ENCODE data around the gene OLA1. TPM values are rescaled to one million over a fixed set of nuclear protein-coding genes. Genes with fewer than 3 reads are reported as not detected.

The OLA1 gene
- total and polyA plus RNA-seq, 7 experiments from 2014 or later, result 34.4 to 84.7 (median 41.5) TPM

DNA sequence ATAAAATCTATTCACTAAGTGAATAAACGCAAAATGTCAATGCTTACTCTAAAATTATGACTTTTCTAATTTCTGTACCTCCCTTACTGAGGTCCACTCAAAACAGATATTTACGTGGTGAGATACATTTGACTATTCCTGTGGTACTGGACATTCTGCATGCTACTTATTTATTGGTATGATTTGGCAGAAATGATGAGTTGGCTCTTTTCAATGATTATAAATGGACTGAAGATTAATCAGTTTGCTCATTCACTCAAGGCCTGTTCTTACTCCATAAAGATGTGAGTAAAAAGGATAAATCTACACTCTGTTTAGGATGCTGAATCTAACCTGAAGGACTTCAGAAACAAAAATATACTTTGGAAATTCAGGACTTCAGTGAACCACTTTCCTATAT is 98.8 kb downstream of the OLA1 start:
- Mint-ChIP-seq H3K36me3 (peaks cover 0 to 35% (median 14%) of the 10 kb centered on the region in 5 donors), H3K27me3 (no peaks in the 10 kb centered on the region), H3K4me3 (no peak overlapping the region), H3K27ac (no peak overlapping the region), H3K4me1 (peaks cover 0 to 32% (median 10%) of the 10 kb centered on the region in 7 donors), H3K9me3 (no peaks in the 10 kb centered on the region)
- H3K27ac ChIP-seq (ENCODE audit: low read depth, low read length), result no peak overlapping the region
- H3K36me3 ChIP-seq (ENCODE audit: control insufficient read depth in 2 of 3, insufficient read depth in 3 of 3, low read length in 3 of 3), result no peaks in the 10 kb centered on the region
- no peak overlapping the region for H3K4me3 ChIP-seq (ENCODE audit: low read length)
- intact Hi-C loops (cut with micrococcal nuclease), result no loop called here
- CTCF ChIA-PET, result no interaction called here
- no peaks in the 10 kb centered on the region for H3K9me3 ChIP-seq (ENCODE audit: control insufficient read depth in 2 of 3, low read length in 3 of 3)
- H3K4me1 ChIP-seq (ENCODE audit: control insufficient read depth in 2 of 2, insufficient read depth in 2 of 2, low read length in 2 of 2), result no peaks in the 10 kb centered on the region
- POLR2A ChIA-PET, result no interaction called here
- ATAC-seq, result no peak
- no peaks in the 10 kb centered on the region for H3K27me3 ChIP-seq (ENCODE audit: control insufficient read depth in 2 of 2, insufficient read depth in 2 of 2, low read length in 2 of 2)
- DNase-seq, result no peak

DNA sequence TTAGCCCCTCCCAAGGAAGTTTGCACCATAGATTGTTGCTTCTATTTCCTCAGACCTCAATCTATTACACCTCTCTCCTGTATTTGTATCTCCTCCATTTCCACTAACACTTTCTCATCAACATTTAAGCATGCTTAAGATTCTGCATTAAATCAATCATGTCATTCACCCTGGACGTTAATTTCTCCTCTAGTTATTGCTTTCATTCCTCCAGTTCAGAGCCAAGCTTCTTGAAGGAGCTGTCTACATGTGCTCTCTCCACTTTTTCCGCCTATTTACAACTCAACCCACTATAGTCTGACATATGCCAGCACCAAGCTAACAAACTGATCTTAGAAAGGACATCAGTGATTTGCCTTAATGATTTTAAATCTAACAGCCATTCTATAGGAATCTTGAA is 99.5 kb downstream of the OLA1 start:
- Mint-ChIP-seq H3K9me3 (no peaks in the 10 kb centered on the region), H3K36me3 (peaks cover 0 to 30% (median 14%) of the 10 kb centered on the region in 5 donors), H3K27ac (no peak overlapping the region), H3K4me1 (peaks cover 0 to 27% (median 9%) of the 10 kb centered on the region in 7 donors), H3K27me3 (no peaks in the 10 kb centered on the region), H3K4me3 (no peak overlapping the region)
- no peaks in the 10 kb centered on the region for H3K9me3 ChIP-seq (ENCODE audit: control insufficient read depth in 2 of 3, low read length in 3 of 3)
- intact Hi-C loops (cut with micrococcal nuclease), result no loop called here
- no peak overlapping the region for H3K27ac ChIP-seq (ENCODE audit: low read depth, low read length)
- POLR2A ChIA-PET, result no interaction called here
- CTCF ChIA-PET, result no interaction called here
- ATAC-seq (no peak), DNase-seq (no peak)
- H3K27me3 ChIP-seq (ENCODE audit: control insufficient read depth in 2 of 2, insufficient read depth in 2 of 2, low read length in 2 of 2), result no peaks in the 10 kb centered on the region
- H3K4me3 ChIP-seq (ENCODE audit: low read length), result no peak overlapping the region
- H3K36me3 ChIP-seq (ENCODE audit: control insufficient read depth in 2 of 3, insufficient read depth in 3 of 3, low read length in 3 of 3), result no peaks in the 10 kb centered on the region
- no peaks in the 10 kb centered on the region for H3K4me1 ChIP-seq (ENCODE audit: control insufficient read depth in 2 of 2, insufficient read depth in 2 of 2, low read length in 2 of 2)

DNA sequence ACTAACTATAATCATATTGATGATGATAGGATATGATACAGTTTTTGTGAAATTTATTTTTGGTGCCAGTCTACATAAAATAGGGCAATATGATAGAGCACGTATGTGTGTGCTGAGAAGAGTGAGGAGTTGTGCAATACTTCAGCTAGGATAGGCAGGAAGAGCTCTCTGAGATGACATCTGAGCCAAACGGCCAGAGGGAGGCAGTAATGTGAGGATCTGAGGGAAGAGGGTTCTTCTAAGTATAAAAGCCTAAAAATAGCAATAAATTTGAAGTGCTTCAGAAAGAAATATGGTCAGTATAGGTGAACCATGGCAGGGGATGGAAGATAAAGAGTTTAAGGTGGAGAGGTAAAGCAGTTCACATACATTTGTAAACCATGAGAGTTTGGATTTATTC is 102.5 kb downstream of the OLA1 start:
- H3K4me1 ChIP-seq (ENCODE audit: control insufficient read depth in 2 of 2, insufficient read depth in 2 of 2, low read length in 2 of 2), result no peaks in the 10 kb centered on the region
- no peaks in the 10 kb centered on the region for H3K9me3 ChIP-seq (ENCODE audit: control insufficient read depth in 2 of 3, low read length in 3 of 3)
- no peak overlapping the region for H3K4me3 ChIP-seq (ENCODE audit: low read length)
- ATAC-seq, result no peak
- H3K27ac Mint-ChIP-seq, result no peak overlapping the region
- ChIA-PET CTCF (no interaction called here), POLR2A (no interaction called here)
- no peak for DNase-seq
- H3K4me1 Mint-ChIP-seq, result peaks cover 0 to 22% (median 7%) of the 10 kb centered on the region in 7 donors
- H3K27ac ChIP-seq (ENCODE audit: low read depth, low read length), result no peak overlapping the region
- H3K4me3 Mint-ChIP-seq, result no peak overlapping the region
- intact Hi-C loops (cut with micrococcal nuclease), result no loop called here
- no peaks in the 10 kb centered on the region for H3K36me3 ChIP-seq (ENCODE audit: control insufficient read depth in 2 of 3, insufficient read depth in 3 of 3, low read length in 3 of 3)
- no peaks in the 10 kb centered on the region for H3K27me3 ChIP-seq (ENCODE audit: control insufficient read depth in 2 of 2, insufficient read depth in 2 of 2, low read length in 2 of 2)
- no peaks in the 10 kb centered on the region for H3K9me3 Mint-ChIP-seq
- H3K27me3 Mint-ChIP-seq, result no peaks in the 10 kb centered on the region
- H3K36me3 Mint-ChIP-seq, result peaks cover 0 to 31% (median 20%) of the 10 kb centered on the region in 5 donors

DNA sequence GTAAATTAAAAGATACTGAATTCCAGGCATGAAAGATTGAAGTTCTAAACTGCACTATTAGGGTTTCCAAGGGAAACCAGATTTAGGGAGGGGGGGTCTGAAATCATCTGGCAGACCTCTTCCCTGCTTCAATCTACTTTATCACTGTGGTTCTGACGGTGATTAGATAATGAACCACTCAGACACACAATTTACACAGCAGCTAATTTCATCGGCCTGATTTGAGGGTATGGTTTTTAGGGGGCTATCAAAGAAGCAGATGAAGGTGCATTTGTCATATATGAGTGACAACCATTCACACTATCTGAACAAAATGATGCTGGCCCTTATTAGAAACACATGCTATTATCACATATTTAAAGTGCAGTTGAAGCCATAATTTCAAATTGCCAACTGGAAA is 106.0 kb downstream of the OLA1 start:
- ATAC-seq (no peak), DNase-seq (no peak)
- Histone ChIP-seq H3K9me3 (ENCODE audit: control insufficient read depth in 2 of 3, low read length in 3 of 3) (no peaks in the 10 kb centered on the region), H3K36me3 (ENCODE audit: control insufficient read depth in 2 of 3, insufficient read depth in 3 of 3, low read length in 3 of 3) (no peaks in the 10 kb centered on the region), H3K4me3 (ENCODE audit: low read length) (no peak overlapping the region), H3K27me3 (ENCODE audit: control insufficient read depth in 2 of 2, insufficient read depth in 2 of 2, low read length in 2 of 2) (no peaks in the 10 kb centered on the region), H3K4me1 (ENCODE audit: control insufficient read depth in 2 of 2, insufficient read depth in 2 of 2, low read length in 2 of 2) (no peaks in the 10 kb centered on the region), H3K27ac (ENCODE audit: low read depth, low read length) (no peak overlapping the region)
- Mint-ChIP-seq H3K4me1 (peaks cover 0 to 15% (median 4%) of the 10 kb centered on the region in 7 donors), H3K27ac (no peak overlapping the region), H3K4me3 (no peak overlapping the region), H3K36me3 (peaks cover 5 to 40% (median 36%) of the 10 kb centered on the region in 5 donors), H3K9me3 (peaks cover 0 to 5% (median 0%) of the 10 kb centered on the region in 11 donors), H3K27me3 (no peaks in the 10 kb centered on the region)
- intact Hi-C loops (cut with micrococcal nuclease), result no loop called here
- POLR2A ChIA-PET, result no interaction called here
- CTCF ChIA-PET, result no interaction called here

DNA sequence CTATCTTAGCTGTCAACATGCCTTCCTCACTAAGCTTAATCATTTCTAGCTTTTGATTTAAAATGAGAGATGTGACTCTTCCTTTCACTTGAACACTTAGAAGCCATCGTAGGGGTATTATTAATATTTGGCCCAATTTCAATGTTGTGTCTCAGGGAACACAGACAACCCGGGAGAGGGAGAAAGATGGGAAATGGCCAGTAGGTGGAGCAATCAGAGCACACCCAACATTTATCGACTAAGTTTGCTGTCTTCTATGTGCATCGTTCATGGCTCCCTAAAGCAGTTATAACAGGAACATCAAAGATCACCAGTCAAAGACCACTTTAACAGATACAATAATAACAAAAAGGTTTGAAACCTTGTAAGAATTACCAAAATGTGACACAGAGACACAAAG is 110.2 kb downstream of the OLA1 start:
- CTCF ChIA-PET, result interaction anchor here (0.6 to 1.7 kb wide), 2 partner anchors 205 to 219 kb away, joined by 3 to 4 read pairs; no protein-coding TSS in a partner anchor
- no peak for ATAC-seq
- peaks cover 13 to 52% (median 45%) of the 10 kb centered on the region in 5 donors for H3K36me3 Mint-ChIP-seq
- H3K27ac Mint-ChIP-seq, result no peak overlapping the region
- intact Hi-C loops (cut with micrococcal nuclease), result loop anchor here in 1 of 2 donors (1.0 kb wide), 1 partner anchor 203 kb away; no protein-coding TSS in a partner anchor
- H3K9me3 Mint-ChIP-seq, result peaks cover 0 to 5% (median 0%) of the 10 kb centered on the region in 11 donors
- no peaks in the 10 kb centered on the region for H3K36me3 ChIP-seq (ENCODE audit: control insufficient read depth in 2 of 3, insufficient read depth in 3 of 3, low read length in 3 of 3)
- DNase-seq, result no peak
- H3K4me1 Mint-ChIP-seq, result peaks cover 0 to 4% (median 0%) of the 10 kb centered on the region in 7 donors
- POLR2A ChIA-PET, result no interaction called here
- H3K4me1 ChIP-seq (ENCODE audit: control insufficient read depth in 2 of 2, insufficient read depth in 2 of 2, low read length in 2 of 2), result no peaks in the 10 kb centered on the region
- H3K9me3 ChIP-seq (ENCODE audit: control insufficient read depth in 2 of 3, low read length in 3 of 3), result no peaks in the 10 kb centered on the region
- no peak overlapping the region for H3K4me3 ChIP-seq (ENCODE audit: low read length)
- H3K27me3 Mint-ChIP-seq, result no peaks in the 10 kb centered on the region
- no peaks in the 10 kb centered on the region for H3K27me3 ChIP-seq (ENCODE audit: control insufficient read depth in 2 of 2, insufficient read depth in 2 of 2, low read length in 2 of 2)
- no peak overlapping the region for H3K4me3 Mint-ChIP-seq
- no peak overlapping the region for H3K27ac ChIP-seq (ENCODE audit: low read depth, low read length)

GRCh38 chr2:174135981-174136380 is 112.4 kb downstream of the OLA1 start:
- Histone ChIP-seq H3K9me3 (ENCODE audit: control insufficient read depth in 2 of 3, low read length in 3 of 3) (no peaks in the 10 kb centered on the region), H3K27ac (ENCODE audit: low read depth, low read length) (no peak overlapping the region), H3K4me1 (ENCODE audit: control insufficient read depth in 2 of 2, insufficient read depth in 2 of 2, low read length in 2 of 2) (no peaks in the 10 kb centered on the region), H3K27me3 (ENCODE audit: control insufficient read depth in 2 of 2, insufficient read depth in 2 of 2, low read length in 2 of 2) (no peaks in the 10 kb centered on the region), H3K36me3 (ENCODE audit: control insufficient read depth in 2 of 3, insufficient read depth in 3 of 3, low read length in 3 of 3) (no peaks in the 10 kb centered on the region), H3K4me3 (ENCODE audit: low read length) (no peak overlapping the region)
- Mint-ChIP-seq H3K9me3 (peaks cover 0 to 5% (median 0%) of the 10 kb centered on the region in 11 donors), H3K27me3 (no peaks in the 10 kb centered on the region), H3K27ac (no peak overlapping the region), H3K36me3 (peaks cover 11 to 47% (median 37%) of the 10 kb centered on the region in 5 donors), H3K4me1 (peaks cover 0 to 4% (median 0%) of the 10 kb centered on the region in 7 donors), H3K4me3 (no peak overlapping the region)
- DNase-seq (no peak), ATAC-seq (no peak)
- ChIA-PET CTCF (no interaction called here), POLR2A (no interaction called here)
- intact Hi-C loops (cut with micrococcal nuclease), result no loop called here

GRCh38 chr2:174125090-174125489 is 123.2 kb downstream of the OLA1 start:
- Mint-ChIP-seq H3K4me3 (no peak overlapping the region), H3K9me3 (no peaks in the 10 kb centered on the region), H3K27ac (no peak overlapping the region), H3K4me1 (peaks cover 0 to 3% (median 0%) of the 10 kb centered on the region in 7 donors), H3K36me3 (peaks cover 0 to 32% (median 5%) of the 10 kb centered on the region in 5 donors), H3K27me3 (no peaks in the 10 kb centered on the region)
- Histone ChIP-seq H3K27ac (ENCODE audit: low read depth, low read length) (no peak overlapping the region), H3K36me3 (ENCODE audit: control insufficient read depth in 2 of 3, insufficient read depth in 3 of 3, low read length in 3 of 3) (no peaks in the 10 kb centered on the region), H3K4me3 (ENCODE audit: low read length) (no peak overlapping the region), H3K27me3 (ENCODE audit: control insufficient read depth in 2 of 2, insufficient read depth in 2 of 2, low read length in 2 of 2) (no peaks in the 10 kb centered on the region), H3K4me1 (ENCODE audit: control insufficient read depth in 2 of 2, insufficient read depth in 2 of 2, low read length in 2 of 2) (no peaks in the 10 kb centered on the region), H3K9me3 (ENCODE audit: control insufficient read depth in 2 of 3, low read length in 3 of 3) (no peaks in the 10 kb centered on the region)
- ATAC-seq, result no peak
- intact Hi-C loops (cut with micrococcal nuclease), result no loop called here
- ChIA-PET POLR2A (no interaction called here), CTCF (no interaction called here)
- no peak for DNase-seq

Data from naive thymus-derived CD4-positive, alpha-beta T cell (primary cell).